Measurements from ENCODE around the gene PAX6.

DNA sequence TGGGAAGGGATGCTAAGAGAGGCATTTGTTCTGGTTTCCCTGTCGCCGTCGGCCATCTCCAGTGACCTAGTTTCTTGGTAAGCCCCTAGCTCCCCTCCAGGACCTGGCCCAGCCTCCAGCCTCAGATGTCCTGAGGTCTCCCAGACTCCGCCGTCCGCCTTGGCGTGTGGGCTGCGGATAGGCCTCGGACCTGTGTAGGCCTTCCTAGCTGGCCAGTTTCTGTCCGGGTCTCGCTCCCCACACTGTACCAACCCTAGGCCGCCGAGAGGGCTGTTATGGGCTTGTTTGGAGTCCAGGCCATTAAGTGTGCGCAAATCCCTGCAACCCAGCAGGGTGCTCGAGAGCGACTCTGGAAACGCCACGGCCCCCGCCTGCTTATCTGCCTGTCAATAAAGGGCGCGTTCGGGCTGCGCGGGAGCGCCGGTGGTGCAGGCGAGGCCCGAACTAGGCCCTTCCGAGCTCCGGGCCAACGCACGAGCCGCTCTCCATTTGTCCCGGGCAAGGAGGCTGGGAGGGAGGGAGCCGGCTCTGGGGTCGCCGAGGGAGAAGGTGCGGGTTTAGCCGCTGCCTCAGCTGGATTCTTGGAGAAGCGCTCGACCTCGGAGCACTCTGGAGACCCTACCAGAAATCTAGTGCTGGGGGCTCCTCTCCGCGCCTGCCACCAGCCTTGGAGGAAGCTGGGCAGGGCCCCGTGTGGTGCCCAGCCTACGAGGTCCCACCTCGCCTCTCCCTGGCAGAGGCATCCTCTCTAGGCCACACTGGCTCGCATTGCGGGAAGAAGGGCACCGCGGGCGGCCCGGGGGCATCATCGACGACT is 8.7 kb upstream of the PAX6 start:
- TF ChIP-seq, protein P1, sequence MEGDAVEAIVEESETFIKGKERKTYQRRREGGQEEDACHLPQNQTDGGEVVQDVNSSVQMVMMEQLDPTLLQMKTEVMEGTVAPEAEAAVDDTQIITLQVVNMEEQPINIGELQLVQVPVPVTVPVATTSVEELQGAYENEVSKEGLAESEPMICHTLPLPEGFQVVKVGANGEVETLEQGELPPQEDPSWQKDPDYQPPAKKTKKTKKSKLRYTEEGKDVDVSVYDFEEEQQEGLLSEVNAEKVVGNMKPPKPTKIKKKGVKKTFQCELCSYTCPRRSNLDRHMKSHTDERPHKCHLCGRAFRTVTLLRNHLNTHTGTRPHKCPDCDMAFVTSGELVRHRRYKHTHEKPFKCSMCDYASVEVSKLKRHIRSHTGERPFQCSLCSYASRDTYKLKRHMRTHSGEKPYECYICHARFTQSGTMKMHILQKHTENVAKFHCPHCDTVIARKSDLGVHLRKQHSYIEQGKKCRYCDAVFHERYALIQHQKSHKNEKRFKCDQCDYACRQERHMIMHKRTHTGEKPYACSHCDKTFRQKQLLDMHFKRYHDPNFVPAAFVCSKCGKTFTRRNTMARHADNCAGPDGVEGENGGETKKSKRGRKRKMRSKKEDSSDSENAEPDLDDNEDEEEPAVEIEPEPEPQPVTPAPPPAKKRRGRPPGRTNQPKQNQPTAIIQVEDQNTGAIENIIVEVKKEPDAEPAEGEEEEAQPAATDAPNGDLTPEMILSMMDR (IDR thresholded peaks at IDR 0.05; ENCODE audit: insufficient read depth, low read length): no peak
- TF ChIP-seq POLR2AphosphoS5 (IDR thresholded peaks at IDR 0.05; ENCODE audit: low read depth): no peak

Measured in HL-60 (cell line).